ENCODE data around the gene MINDY4.

- no peak for TF ChIP-seq CTCF (IDR thresholded peaks at IDR 0.05)
- TF ChIP-seq POLR2A (IDR thresholded peaks at IDR 0.05; ENCODE audit: low read depth) = no peak
- TF ChIP-seq POLR2AphosphoS5 (IDR thresholded peaks at IDR 0.05) = no peak
- TF ChIP-seq EP300 (IDR thresholded peaks at IDR 0.05) = no peak
These were observed 8.4 kb downstream of the MINDY4 start for GRCh38 chr7:30779574-30779973.
